Stimulated activated CD4-positive, alpha-beta T cell treated with anti-CD3 and anti-CD28 coated beads, Interleukin-12 subunit alpha, Interleukin-12 subunit beta, amount 100 ng/mL, for 24 hours (primary cell): Measurements from ENCODE around the gene GNAT2.

ENCODE experiments used
- DNase-seq, 2 experiments: peaks; one replicate each; pipeline ENCODE4 v3.0.0-alpha.2; 2020; ENCODE audit warnings: low read depth in 2 of 2

Gene GNAT2

DNA sequence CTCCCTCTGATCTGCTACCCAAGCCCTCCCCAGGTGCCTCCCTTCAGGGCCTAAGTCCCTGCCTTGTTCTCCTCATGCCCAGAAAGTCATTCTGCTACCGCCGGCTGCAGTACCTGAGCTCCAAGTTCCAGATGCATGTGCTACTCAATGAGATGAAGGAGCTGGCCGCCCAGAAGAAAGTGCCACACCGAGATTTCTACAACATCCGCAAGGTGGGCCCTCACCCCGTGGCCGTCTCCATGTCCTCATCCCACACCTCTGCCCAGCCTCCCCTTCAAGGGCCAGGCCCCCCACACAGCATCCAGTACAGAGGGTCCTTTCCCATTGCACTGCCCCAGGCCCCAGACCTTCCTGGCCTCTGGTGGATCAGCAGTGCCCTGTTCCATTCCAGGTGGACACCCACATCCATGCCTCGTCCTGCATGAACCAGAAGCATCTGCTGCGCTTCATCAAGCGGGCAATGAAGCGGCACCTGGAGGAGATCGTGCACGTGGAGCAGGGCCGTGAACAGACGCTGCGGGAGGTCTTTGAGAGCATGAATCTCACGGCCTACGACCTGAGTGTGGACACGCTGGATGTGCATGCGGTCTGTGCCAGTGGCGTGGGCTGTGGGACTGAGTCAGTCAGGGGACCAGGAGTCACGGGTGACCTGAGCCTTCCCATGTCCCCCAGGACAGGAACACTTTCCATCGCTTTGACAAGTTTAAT, 8.4 kb upstream of the GNAT2 start:
- no peak for DNase-seq

DNA sequence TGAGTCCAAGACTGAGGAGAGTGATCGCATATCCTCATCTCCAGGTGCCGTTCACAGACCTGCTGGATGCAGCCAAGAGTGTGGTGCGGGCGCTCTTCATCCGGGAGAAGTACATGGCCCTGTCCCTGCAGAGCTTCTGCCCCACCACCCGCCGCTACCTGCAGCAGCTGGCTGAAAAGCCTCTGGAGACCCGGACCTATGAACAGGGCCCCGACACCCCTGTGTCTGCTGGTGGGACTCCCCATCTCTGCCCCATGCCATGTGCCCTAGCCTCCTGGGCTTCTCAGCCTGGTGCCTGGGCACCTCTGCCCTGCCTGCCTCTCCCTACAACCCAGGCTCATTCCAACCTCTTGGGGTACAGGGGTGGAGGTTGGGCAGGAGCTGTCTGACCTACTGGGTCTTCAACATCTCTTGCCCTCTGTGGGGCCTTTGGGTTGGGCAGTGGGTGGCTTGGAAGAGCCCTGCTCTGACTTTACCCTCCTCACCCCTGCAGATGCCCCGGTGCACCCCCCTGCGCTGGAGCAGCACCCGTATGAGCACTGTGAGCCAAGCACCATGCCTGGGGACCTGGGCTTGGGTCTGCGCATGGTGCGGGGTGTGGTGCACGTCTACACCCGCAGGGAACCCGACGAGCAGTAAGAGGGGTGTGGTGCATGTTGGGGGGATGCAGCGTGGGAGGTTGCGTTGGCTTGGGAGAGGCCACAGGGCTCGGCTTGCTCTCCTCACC, 7.4 kb upstream of the GNAT2 start:
- DNase-seq = no peak

DNA sequence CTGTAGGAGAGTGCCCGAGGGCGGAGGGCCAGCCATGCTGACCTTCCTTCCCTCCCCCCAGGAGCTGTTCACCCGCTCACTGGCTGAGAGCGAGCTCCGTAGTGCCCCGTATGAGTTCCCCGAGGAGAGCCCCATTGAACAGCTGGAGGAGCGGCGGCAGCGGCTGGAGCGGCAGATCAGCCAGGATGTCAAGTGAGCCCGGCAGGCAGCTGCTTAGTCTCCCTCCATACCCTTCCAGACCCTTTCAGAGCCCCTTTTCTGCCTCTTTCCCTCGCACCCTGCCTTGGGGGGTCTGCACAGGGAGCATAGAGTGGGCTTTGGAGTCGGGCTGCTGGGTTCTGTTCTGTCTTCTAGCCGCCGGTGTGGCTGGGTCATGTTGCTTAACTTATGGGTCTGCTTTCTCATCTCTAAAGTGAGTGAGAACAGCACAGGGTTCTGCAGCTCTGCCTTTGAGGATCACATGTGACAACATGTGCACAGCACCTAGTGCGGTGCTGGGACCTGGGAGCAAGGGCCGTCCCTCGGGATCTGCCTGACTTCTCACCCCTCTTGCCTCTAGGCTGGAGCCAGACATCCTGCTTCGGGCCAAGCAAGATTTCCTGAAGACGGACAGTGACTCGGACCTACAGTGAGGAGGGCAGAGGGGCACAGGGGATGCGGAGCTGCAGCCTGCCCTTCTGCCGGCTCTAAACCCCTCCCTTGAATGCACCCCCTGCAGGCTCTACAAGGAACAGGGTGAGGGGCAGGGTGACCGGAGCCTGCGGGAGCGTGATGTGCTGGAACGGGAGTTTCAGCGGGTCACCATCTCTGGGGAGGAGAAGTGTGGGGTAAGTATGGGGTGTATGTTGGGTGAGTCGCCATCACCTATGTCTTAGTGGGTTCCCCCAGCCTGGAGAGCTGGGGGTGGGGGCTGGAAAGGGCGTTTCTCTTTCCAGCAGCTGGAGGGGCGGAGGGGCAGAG, 6.5 kb upstream of the GNAT2 start:
- no peak for DNase-seq

DNA sequence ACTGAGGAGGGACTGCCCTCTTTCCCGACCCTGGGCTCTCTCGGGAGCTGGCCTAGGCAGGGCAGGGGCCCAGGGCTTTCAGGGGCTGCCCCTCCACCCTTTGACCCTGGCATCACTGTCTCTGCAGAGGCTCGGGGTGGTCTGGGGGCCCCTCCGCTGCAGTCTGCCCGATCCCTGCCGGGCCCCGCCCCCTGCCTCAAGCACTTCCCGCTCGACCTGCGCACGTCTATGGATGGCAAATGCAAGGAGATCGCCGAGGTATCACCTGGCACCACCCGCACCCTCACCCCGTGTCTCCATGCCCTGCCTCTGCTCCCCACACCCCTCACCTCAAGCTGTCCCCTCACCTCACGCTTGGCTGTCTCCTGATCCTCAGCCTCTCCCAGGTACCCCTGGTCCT, 5.8 kb upstream of the GNAT2 start:
- no peak for DNase-seq

DNA sequence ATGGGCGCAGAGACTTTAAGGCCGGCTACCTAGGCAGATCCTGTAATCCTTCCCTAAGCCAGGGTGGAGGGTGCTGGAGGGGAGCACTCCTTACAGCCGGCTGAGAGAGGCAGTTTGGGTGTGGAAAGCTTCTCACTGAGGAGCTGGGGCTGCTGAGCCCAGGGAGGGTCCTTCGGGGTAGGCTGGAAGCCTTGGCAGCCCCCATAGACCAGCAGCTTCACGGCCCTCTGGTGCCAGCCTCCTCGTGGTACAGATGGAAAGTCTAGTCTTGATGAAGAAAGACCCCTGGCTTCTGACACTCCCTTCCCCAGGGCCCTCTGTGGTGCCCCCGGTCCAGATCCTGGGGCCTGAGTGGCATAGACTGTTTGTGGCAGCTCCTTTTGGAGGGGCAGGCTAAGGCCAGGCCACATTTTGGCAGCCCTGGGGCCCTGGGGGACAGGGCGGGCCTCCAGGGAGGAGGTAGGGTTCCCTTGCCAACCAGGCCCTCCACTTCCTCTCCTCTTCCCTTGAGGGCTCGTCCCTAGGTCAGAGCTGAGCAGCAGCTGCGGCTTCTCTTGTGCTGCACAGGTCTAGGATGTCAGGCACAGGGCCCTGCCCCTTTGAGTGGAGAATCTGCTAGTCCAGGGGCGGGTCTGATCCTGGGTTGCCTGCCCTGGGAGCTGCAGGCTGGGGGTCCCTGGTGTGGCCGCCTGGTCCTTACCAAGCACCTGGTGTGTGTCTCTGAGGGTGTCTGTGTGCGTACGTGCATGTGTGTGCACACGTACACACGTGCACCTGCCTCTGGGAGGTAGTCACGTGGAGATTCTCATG, 5.0 kb upstream of the GNAT2 start:
- DNase-seq = no peak

DNA sequence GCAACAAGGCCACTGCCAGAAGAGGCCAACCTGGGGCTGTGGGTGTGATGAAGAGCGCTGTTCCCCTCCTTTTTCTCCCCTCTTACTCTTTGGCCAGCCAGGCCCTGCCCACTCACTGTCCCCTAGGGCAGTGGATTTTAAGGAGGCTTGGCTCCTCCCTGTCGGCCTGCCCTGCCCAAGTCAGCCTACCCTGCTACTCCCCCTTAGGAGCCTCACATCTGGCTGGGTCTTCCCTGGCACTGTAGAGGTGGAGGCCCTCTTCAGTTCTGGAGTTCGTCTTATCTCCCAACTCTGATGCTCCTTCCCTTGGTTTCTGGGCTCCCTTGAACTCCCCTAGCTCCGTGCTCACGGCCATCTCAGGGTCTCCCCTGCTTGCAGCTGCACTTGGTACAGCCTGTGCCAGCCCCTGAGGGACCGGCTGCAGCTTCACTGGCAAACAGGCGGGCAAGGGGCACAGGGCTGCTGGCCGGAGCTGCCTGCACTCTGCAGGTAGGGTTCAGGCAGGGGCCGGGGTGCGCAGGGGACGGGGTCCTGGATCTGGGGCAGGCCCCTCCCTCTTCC, 4.3 kb upstream of the GNAT2 start:
- DNase-seq = no peak

DNA sequence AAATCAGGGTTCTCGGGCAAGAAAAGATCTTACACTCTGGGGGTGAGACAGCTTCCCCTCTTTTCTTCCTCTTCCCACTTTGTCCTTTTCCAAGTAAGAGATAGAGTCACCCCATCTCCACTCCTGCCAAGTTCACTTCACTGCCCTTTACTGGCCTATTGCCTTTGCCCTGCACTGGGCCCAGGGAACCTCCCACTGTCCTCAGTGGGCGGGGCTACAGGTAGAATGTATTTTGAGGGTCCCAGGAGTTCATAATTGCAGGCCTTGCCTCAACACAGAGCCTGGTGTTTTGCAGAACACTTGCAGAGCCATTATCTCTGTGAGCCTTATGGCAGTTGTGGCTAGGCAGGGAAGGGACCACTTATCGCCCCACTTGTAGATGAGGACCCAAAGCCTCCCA, 3.5 kb upstream of the GNAT2 start:
- DNase-seq = no peak

DNA sequence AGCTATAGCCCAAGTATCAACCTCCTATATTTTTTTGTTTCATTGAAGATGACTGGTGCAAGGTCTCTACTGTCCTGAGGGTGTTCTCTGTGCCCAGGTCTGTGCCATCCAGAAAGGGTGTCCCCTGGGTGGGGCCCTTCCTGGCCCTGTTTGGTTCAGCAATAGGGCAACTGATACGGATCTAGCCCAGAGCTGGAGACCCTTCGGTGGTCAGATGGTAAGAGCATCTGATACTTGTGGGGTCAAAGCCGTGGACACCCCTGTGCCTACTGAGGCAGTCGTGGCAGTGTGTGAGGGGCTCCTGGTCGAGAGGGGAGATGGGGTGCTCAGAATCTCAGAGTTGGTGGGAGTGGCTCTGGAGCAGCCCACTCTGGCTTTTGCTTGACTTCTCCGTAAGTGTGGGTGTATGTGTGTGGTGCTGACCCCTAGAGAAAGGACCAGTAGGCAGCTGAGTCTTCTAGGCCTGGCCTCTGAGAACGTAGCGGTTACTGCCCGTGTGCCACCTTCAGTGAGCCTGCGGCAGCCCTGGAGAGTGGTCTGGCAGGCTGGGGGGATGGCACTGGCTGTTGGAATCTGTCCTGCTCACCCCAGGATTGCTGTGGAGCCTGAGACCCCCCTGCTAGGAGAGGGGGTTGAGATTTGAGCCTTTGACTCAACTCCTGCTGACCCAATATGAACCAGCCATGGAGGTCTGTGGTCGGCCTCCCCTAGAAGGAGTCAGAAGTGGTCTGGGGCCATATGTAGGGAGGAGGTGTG, 2.9 kb upstream of the GNAT2 start:
- DNase-seq = no peak

DNA sequence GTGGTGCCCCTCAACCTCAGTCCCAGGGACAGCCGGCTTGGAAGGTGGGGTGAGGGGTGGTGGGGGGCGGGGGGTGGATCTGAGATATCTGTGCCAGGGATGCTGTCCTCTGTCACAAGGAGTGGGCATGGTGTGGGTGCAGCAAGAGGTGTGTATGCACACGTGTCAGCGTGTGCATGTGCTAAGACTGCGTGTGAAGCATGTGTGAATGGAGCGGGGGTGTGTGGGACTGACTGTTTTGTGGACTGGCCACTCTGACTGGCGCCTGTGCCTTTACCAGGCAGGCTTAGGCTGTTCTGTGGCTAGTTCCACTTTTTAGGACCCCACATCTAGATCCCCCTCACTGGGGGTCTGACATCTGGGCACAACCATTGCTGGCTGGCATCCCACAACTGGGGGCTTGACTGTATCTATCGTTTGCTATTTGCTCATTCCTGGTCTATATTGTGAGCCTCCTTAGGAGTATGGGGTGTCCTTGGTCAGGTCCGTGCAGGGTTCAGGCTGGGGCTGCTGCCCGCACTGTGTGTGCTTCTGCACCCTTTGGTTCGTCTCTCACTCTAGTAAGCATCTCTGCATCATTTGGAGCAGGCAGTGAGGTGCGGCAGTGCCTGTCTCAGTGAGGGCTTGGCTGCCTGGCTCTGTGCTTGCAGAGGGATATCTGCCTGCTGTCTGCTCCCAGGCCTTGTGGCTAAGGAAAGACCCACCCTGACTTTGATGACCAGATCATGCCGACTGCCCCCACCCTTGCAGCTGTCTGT, 2.1 kb upstream of the GNAT2 start:
- DNase-seq = no peak

DNA sequence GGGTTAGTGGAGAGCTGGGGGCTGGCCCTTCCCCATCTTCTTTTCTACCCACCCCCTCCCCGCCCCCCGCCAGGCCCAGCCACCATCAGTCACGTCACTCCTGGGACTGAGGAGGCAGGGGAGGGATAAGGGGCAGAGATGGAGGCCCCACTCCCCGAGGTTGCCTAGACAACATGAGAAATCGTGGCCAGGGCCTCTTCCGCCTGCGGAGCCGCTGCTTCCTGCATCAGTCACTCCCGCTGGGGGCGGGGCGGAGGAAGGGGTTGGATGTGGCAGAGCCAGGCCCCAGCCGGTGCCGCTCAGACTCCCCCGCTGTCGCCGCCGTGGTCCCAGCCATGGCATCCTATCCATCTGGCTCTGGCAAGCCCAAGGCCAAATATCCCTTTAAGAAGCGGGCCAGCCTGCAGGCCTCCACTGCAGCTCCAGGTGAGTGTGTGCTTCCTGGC, 1.4 kb upstream of the GNAT2 start:
- peak; percentile 86 to 97 for DNase-seq

DNA sequence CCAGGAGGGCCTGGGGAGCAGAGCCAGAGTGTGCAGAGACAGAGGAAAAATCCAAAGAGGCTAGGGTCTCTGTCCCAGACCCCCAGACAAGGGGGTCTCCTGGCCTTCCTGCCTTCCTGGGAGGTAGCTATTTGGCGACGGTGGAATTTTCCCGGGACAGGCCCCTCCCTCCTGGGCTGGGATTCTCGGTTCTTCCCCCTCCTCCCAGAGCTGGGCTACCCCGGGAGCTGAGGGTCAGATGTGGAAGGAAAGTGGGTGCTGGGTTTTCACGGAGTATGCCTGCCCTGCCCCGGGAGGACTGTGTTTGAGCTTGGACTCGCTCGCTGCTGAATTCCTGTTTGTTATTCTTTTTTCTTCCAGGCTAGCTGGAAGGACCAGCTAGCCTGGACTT, 980 bp upstream of the GNAT2 start:
- no peak for DNase-seq

DNA sequence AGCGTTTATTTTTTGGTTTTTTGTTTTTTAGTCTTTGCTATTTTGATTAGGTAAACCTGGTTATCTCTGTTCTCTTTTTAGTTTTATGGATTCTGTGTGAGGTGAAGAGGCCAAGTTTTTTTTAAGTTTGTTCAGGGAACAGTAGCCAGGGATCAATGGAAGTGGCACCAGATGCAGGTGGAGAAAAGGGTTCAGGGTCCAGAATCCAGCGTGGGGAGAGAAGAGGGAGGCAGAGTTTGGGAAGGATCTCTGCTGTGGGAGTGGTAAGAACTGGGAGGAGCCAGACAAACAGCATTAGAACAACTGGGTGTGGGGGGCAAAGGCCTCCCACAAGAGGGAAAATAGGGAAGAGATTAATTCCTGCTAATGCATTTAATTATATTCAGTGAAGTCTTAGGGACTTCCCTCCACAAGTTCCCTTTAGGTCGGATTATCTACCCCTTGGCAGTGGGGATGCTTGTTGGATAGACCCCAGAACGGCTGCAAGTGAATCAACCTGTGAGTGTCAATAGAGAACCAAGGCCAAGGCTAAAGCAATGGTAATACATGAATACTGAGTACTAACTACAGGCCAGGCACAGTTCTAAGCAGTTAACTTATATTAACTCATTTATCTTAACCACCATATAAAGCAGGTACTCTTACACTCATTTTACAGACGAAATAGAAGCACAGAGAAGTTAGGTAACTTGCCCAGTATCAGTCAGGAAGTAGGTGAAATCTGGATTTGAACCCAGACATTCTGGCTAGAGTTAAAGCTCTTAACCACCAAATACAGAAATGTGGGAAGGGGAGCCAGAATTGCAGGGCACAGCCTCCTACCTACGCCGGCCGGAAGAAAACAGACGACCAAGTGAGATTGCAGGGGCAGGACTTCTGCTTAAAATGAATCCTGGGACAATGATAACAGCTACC, 498 bp downstream of the GNAT2 start:
- DNase-seq = no peak

DNA sequence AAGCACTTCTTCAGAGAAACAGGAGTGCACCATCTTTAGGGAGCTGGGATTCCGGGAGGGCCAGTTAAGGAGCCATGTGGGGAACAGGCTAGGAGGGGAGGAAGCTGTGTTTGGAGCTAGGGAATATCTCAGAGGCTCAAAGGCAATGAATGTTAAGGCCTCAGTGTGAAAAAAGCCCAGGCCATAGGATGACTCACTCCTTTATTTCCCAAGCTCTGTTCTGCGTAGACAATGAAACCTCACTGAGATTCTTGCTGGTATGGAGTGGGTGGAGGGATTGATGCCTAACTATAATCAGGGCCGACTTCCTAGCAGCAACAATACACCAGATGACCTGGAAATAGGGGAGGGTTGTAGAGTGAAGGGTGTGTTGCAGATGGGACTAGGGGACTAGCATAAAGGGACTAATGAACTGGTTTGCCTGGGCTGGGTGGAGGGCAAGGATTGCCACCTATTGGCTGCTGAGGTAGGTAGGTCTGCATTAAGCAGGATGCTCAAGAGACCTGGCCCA, 2.1 kb downstream of the GNAT2 start:
- no peak for DNase-seq

DNA sequence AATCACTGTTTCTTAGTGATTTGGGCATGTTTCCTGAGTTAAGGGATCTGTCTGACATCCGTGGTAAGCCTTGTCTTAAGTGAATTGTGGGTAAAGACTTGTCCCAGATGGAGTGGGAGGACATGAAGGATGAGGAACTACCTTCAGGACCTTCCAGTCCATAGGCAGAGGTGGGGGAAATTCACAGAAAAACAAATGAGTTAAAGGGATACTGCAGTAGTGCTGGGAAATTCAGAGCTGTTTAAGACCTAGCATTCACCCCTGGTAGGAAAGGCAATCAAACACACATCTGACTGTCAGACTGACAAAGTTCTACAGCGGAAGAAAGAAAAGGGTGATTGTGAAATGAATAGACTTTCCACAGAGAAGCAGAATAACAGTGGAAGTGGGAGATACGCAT, 3.0 kb downstream of the GNAT2 start:
- no peak for DNase-seq

DNA sequence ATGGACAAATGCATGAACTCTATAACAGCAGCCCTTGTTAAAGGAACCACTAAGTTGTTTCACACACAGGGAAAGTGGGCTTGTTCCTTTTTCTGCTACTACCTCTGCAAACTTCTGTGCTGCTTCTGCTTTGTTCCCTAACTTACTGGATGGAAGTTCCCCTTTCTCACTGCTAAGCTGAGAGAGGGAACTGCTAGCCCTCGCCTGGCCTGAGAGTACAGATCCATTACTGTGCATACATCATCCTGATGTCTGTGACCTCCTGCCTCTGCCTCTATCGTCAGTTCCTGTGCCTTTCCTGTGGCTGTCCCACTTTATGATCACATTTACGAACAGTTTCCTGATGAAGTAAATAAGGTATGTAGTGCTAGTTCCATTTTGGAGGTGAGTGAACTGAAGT, 3.5 kb downstream of the GNAT2 start:
- no peak for DNase-seq

DNA sequence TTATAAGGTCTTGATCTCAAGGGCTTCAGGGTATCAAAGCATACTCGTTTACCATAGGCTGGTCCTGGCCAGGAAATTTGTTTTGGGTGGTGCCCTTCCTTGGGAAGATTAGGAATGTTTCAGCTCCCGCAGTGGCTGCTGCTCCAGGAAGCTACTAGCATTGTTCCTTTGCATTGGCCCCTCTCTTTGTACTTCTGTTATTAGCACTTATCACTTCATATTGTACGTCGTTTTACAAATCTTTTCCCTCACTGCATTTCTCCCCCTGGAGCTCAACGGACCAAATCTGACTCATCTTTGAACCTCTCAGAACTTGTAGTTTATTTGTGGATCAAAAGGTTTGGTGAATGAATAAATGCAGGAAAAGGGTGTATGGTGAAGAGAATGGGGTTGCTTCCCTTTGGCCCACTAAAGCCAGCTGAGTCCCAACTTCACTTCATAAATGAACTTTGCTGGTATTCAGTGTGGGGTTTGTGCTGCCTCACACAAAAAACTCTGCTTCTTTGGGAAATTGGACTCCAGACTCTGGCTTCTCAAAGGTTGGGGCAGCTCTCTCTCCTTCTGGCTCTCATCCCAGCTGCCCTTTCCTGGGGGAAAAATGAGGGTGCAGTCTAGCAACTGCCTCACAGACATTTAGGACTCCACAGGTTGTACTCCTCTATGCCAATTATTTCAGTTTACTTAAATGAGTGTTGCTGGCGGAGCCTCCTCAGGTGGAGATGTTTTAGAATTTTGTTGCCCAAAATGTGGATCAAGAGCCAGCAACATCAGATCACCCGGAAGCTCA, 5.9 kb downstream of the GNAT2 start:
- no peak for DNase-seq

DNA sequence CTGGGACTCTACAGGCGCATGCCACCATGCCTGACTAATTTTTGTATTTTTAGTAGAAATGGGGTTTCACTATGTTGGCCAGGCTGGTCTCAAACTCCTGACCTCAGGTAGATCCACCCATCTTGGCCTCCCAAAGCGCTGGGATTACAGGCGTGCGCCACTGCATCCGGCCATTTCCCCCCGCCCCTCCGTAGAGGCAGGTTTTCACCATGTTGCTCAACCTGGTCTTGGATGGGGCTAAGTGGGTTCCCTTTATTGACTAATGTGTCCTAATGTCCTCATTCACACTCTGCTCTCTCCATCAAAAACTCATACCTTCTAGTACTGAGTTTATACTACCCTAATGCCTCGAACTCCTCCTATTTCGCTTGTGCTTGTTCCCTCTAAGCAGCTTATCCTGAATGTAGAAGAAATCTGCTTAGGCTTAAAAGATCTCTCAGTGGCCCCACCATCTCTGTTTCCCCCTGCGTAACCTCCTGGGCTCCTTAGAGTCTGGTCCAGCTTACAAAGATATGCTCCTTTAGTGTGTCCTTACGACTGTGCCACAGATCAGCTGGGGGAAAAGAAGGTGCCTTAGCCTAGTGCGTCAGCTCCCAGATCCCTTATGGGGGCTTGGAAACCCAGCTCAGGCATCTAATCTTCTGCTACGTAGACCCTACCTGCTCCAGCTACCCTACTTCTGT, 8.0 kb downstream of the GNAT2 start:
- DNase-seq = no peak
